Mesenchymal stem cell (in vitro differentiated cells and primary cell): Measurements from ENCODE around the gene BMPER.

ENCODE experiments used
- DNase-seq: peaks from one replicate; pipeline ENCODE4 v3.0.0-alpha.2; 2013
- H2AFZ ChIP-seq: one replicate; pipeline ENCODE4 v1.6.1; 2013; ENCODE audit warnings: low read depth, mild to moderate bottlenecking, control low read depth, inconsistent platforms, low read length, moderate library complexity
- H2AK5ac ChIP-seq: 2 replicates; pipeline ENCODE4 v1.6.1; 2013; ENCODE audit warnings: low read length, moderate library complexity, mild to moderate bottlenecking, inconsistent platforms; ENCODE audit not compliant: severe bottlenecking
- H2BK120ac ChIP-seq: one replicate; pipeline ENCODE4 v1.6.1; 2013; ENCODE audit warnings: low read depth, mild to moderate bottlenecking, inconsistent platforms, low read length, moderate library complexity
- H2BK12ac ChIP-seq, 2 experiments: one replicate each; pipeline ENCODE4 v1.6.1; 2013; ENCODE audit warnings: inconsistent platforms in 2 of 2, low read length in 2 of 2, mild to moderate bottlenecking in 2 of 2, moderate library complexity in 2 of 2, control low read depth in 1 of 2
- H2BK15ac ChIP-seq: one replicate; pipeline ENCODE4 v1.6.1; 2013; ENCODE audit warnings: mild to moderate bottlenecking, low read depth, inconsistent platforms; ENCODE audit not compliant: poor library complexity, severe bottlenecking
- H2BK5ac ChIP-seq: 2 replicates; pipeline ENCODE4 v1.6.1; 2013; ENCODE audit warnings: low read depth, mild to moderate bottlenecking, low read length, control low read depth, inconsistent platforms; ENCODE audit not compliant: poor library complexity, severe bottlenecking
- H3K14ac ChIP-seq, 2 experiments: one replicate each; pipeline ENCODE4 v1.6.1; 2013; ENCODE audit warnings: inconsistent platforms in 2 of 2, low read length in 2 of 2, control low read depth in 1 of 2, mild to moderate bottlenecking in 1 of 2, moderate library complexity in 1 of 2
- H3K18ac ChIP-seq, 2 experiments: one replicate each; pipeline ENCODE4 v1.6.1; 2013; ENCODE audit warnings: inconsistent platforms in 2 of 2, low read length in 2 of 2, control low read depth in 1 of 2, low read depth in 1 of 2, mild to moderate bottlenecking in 1 of 2
- H3K23ac ChIP-seq, 2 experiments: one replicate each; pipeline ENCODE4 v1.6.1; 2013; ENCODE audit warnings: inconsistent platforms in 2 of 2, low read length in 2 of 2, mild to moderate bottlenecking in 2 of 2, moderate library complexity in 2 of 2, control low read depth in 1 of 2
- H3K27ac ChIP-seq: 2 replicates; pipeline ENCODE4 v1.5.1; 2013; ENCODE audit warnings: mild to moderate bottlenecking, moderate library complexity, low read length, control low read depth, inconsistent platforms; ENCODE audit not compliant: poor library complexity, severe bottlenecking
- H3K27me3 ChIP-seq, 2 experiments: 2 replicates each; pipeline versions ENCODE4 v1.6.1 to v1.7.0; 2013; ENCODE audit warnings: low read length in 2 of 2, mild to moderate bottlenecking in 2 of 2, moderate library complexity in 2 of 2, control low read depth in 1 of 2, inconsistent platforms in 1 of 2; ENCODE audit not compliant: control insufficient read depth in 1 of 2, insufficient read depth in 1 of 2
- H3K36me3 ChIP-seq, 2 experiments: 2 replicates each; pipeline versions ENCODE4 v1.6.1 to v1.7.0; 2013; ENCODE audit warnings: low read length in 2 of 2, control low read depth in 1 of 2, inconsistent platforms in 1 of 2, low read depth in 1 of 2, mild to moderate bottlenecking in 1 of 2; ENCODE audit not compliant: insufficient read depth in 2 of 2, control insufficient read depth in 1 of 2
- H3K4ac ChIP-seq, 2 experiments: one replicate each; pipeline ENCODE4 v1.6.1; 2013; ENCODE audit warnings: inconsistent platforms in 2 of 2, low read length in 2 of 2, mild to moderate bottlenecking in 2 of 2, moderate library complexity in 2 of 2, control low read depth in 1 of 2, low read depth in 1 of 2
- H3K4me1 ChIP-seq: 2 replicates; pipeline ENCODE4 v1.6.1; 2013; ENCODE audit warnings: low read depth, low read length, control low read depth; ENCODE audit not compliant: control insufficient read depth, insufficient read depth
- H3K4me2 ChIP-seq: 2 replicates; pipeline ENCODE4 v1.6.1; 2013; ENCODE audit warnings: low read length, mild to moderate bottlenecking, inconsistent platforms; ENCODE audit not compliant: poor library complexity, severe bottlenecking
- H3K4me3 ChIP-seq, 2 experiments: 2 replicates each; pipeline versions ENCODE4 v1.5.1 to v1.7.0; 2013; ENCODE audit warnings: low read length in 2 of 2, mild to moderate bottlenecking in 2 of 2, control low read depth in 1 of 2, low read depth in 1 of 2; ENCODE audit not compliant: insufficient read depth in 1 of 2
- H3K79me1 ChIP-seq: replicated peaks from 2 replicates; pipeline ENCODE4 v1.6.1; 2013; ENCODE audit warnings: mild to moderate bottlenecking, control low read depth, low read length, inconsistent platforms; ENCODE audit not compliant: poor library complexity, severe bottlenecking
- H3K9ac ChIP-seq: 2 replicates; pipeline ENCODE4 v1.7.0; 2013; ENCODE audit warnings: mild to moderate bottlenecking, low read length, moderate library complexity
- H3K9me3 ChIP-seq: 2 replicates; pipeline ENCODE4 v1.7.0; 2013; ENCODE audit warnings: mild to moderate bottlenecking, low read length; ENCODE audit not compliant: control insufficient read depth
- H4K8ac ChIP-seq: one replicate; pipeline ENCODE4 v1.6.1; 2013; ENCODE audit warnings: inconsistent platforms, mild to moderate bottlenecking, low read length, moderate library complexity
- H4K91ac ChIP-seq: one replicate; pipeline ENCODE4 v1.6.1; 2013; ENCODE audit warnings: mild to moderate bottlenecking, low read length, inconsistent platforms
- WGBS: methylation state at CpG from one replicate; pipeline ENCODE4 v1.1.7; 2013; ENCODE audit warnings: mixed read lengths; 5-methylcytosine and 5-hydroxymethylcytosine counted together

The BMPER gene

DNA sequence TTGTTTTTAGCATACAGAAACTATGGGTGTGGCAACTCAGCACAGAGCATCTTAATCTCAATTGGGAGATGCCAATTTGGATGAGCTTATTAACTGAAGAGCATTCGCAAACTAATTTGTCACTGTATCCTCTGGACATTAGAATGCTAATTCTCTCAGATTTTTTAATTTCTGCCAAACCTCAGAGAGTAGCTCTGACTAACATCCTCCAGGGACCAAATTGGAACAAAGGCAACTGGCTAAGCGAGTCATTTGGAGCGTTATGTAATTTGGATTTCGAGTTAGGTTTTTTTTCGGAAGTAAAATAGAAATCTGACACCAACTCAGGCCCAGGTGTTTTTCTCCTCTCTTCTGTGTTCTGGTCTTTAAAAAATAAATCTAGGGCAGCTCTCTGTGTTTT, 201.9 kb downstream of the BMPER start:
- Histone ChIP-seq H2BK15ac (no peak overlapping the region), H3K23ac (no peak overlapping the region), H4K91ac (no peak overlapping the region), H2BK12ac (no peak overlapping the region), H2BK5ac (no peak overlapping the region), H2AFZ (no peak overlapping the region), H3K79me1 (no peaks in the 10 kb centered on the region), H2BK120ac (no peak overlapping the region), H3K4ac (no peak overlapping the region), H3K14ac (no peak overlapping the region), H4K8ac (no peak overlapping the region), H3K9me3 (no peaks in the 10 kb centered on the region), H3K18ac (no peak overlapping the region), H2AK5ac (no peak overlapping the region), H3K4me1 (no peaks in the 10 kb centered on the region), H3K9ac (peak overlapping the region; percentile 47), H3K36me3 (peaks cover 0 to 26% of the 10 kb centered on the region in 2 experiments), H3K4me2 (no peak overlapping the region), H3K4me3 (peak overlapping the region in 1 of 2 experiments; percentile 8), H3K27ac (no peak overlapping the region), H3K27me3 (no peaks in the 10 kb centered on the region)
- WGBS, result 63% methylated on average over 4 of the region's 5 CpGs
- no peak for DNase-seq

DNA sequence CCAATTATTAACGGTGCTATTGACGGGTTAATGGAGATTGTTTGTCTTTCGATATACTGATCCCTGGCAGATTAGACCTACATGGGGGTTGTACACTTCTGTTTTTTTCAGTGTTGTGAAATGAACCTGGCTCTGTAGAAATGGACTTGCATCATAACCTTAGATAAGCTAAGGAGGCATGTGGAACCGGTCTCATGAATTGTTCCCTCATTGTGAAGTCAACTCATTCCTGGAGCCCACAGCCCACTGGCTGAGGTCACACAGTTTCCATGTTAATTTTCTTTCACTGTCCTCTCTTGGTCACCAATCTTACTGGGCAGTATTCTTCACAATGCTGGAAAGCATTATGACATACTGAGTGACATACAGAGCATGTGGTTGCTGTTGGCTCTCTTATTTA, 202.8 kb downstream of the BMPER start:
- Histone ChIP-seq H3K27me3 (no peaks in the 10 kb centered on the region), H3K79me1 (no peaks in the 10 kb centered on the region), H2BK120ac (no peak overlapping the region), H3K4me1 (no peaks in the 10 kb centered on the region), H3K9ac (peak overlapping the region; percentile 15), H3K9me3 (no peaks in the 10 kb centered on the region), H4K91ac (no peak overlapping the region), H4K8ac (no peak overlapping the region), H3K4me2 (no peak overlapping the region), H3K18ac (peak overlapping the region; percentile 57 to 70), H2AK5ac (no peak overlapping the region), H3K36me3 (peaks cover 0 to 20% of the 10 kb centered on the region in 2 experiments), H2AFZ (no peak overlapping the region), H2BK15ac (no peak overlapping the region), H3K4ac (no peak overlapping the region), H3K23ac (no peak overlapping the region), H2BK12ac (no peak overlapping the region), H3K14ac (no peak overlapping the region), H2BK5ac (no peak overlapping the region), H3K27ac (no peak overlapping the region), H3K4me3 (no peak overlapping the region)
- 74% methylated on average over 4 of the region's 4 CpGs for WGBS
- peak; percentile 63 for DNase-seq

DNA sequence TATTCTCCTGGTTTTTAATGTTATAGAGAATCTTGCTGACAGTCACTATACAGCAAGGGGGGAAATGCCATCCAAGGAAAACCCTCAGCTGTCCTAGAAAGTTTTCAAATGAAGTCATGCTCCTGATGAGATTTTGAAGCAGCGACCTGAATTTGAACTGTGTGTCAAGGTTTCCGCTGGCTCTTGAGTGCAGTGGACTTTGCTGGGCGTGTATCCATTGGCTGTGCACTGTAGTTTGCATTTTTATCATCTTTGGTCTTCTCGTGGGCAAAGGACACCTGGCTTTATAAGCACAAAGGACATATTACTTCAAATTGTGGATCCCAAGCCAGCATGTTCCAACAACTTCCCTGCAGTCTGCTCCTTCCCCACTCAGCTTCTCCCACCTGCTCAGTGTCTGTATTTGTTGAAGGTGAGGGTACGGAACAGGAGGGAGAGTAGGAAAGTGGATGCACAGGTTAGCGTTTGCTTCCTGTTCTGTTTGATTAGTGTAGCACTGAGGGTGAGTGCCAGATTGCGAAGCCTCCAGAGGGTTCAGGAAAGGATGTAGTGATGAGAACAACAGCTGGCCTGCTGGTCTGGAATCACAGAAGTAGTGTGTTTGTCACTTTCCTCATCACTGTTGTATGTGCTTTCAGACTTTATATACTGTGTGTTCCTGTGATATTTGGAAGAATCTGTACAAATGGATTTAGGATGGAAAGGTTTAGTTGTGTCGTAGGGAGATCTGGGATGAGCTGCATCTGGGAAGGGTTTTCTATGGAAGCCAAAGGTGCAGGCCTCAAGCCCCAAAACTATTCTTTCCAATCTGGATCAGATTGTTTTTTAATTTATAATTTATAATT, 204.8 kb downstream of the BMPER start:
- H4K8ac ChIP-seq, result no peak overlapping the region
- no peak overlapping the region for H2BK15ac ChIP-seq
- H4K91ac ChIP-seq, result no peak overlapping the region
- DNase-seq, result no peak
- H3K14ac ChIP-seq, result no peak overlapping the region
- H3K18ac ChIP-seq, result no peak overlapping the region
- H2BK12ac ChIP-seq, result no peak overlapping the region
- H2BK5ac ChIP-seq, result no peak overlapping the region
- H3K36me3 ChIP-seq, result peaks cover 0 to 29% of the 10 kb centered on the region in 2 experiments
- no peak overlapping the region for H2BK120ac ChIP-seq
- no peak overlapping the region for H2AK5ac ChIP-seq
- no peak overlapping the region for H3K9ac ChIP-seq
- H3K23ac ChIP-seq, result no peak overlapping the region
- 85% methylated on average over 8 of the region's 8 CpGs for WGBS
- H3K79me1 ChIP-seq, result no peaks in the 10 kb centered on the region
- no peaks in the 10 kb centered on the region for H3K27me3 ChIP-seq
- H3K27ac ChIP-seq, result no peak overlapping the region
- no peaks in the 10 kb centered on the region for H3K9me3 ChIP-seq
- no peak overlapping the region for H3K4me3 ChIP-seq
- H3K4me2 ChIP-seq, result no peak overlapping the region
- H3K4me1 ChIP-seq, result no peaks in the 10 kb centered on the region
- no peak overlapping the region for H3K4ac ChIP-seq
- H2AFZ ChIP-seq, result no peak overlapping the region

DNA sequence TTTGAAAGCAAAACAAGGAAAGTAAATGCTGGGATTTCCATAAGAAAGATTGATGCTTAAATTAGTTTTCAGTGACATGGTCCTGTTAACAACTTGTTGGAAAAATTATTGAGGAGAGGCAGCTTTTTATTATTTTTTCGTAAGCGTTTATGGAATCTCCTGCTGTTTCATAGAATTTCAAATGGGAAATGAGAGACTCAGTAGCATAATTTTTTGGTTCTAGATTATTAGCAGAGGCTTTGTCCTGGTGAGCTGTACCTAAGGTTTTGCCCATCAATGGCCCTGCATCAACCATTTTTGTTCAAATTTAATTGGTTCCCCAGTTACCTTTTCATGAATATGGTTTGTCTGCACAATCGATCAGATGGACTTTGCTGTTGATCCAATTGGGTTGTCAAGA, 205.7 kb downstream of the BMPER start:
- Histone ChIP-seq H4K91ac (no peak overlapping the region), H3K9me3 (peaks cover 5% of the 10 kb centered on the region)
- WGBS, result 64% methylated on average over 3 of the region's 3 CpGs

More for the DNA sequence above, 205.7 kb downstream of the BMPER start:
- H3K79me1 ChIP-seq, result no peaks in the 10 kb centered on the region
- H4K8ac ChIP-seq, result no peak overlapping the region
- H3K4ac ChIP-seq, result no peak overlapping the region
- peaks cover 0 to 28% of the 10 kb centered on the region in 2 experiments for H3K36me3 ChIP-seq
- H3K4me2 ChIP-seq, result no peak overlapping the region
- no peak overlapping the region for H2AFZ ChIP-seq
- no peak overlapping the region for H3K23ac ChIP-seq
- no peaks in the 10 kb centered on the region for H3K27me3 ChIP-seq
- no peak overlapping the region for H2BK12ac ChIP-seq
- H3K27ac ChIP-seq, result no peak overlapping the region
- no peak overlapping the region for H3K9ac ChIP-seq
- H2BK5ac ChIP-seq, result no peak overlapping the region
- H3K14ac ChIP-seq, result no peak overlapping the region
- no peak overlapping the region for H2AK5ac ChIP-seq
- H2BK15ac ChIP-seq, result no peak overlapping the region
- no peak overlapping the region for H2BK120ac ChIP-seq
- no peaks in the 10 kb centered on the region for H3K4me1 ChIP-seq
- no peak overlapping the region for H3K4me3 ChIP-seq
- H3K18ac ChIP-seq, result no peak overlapping the region
- no peak for DNase-seq
